HEK293 (cell line): ENCODE results near the gene HOXB1.

Experiments used
- EGR2 ChIP-seq: fragments of 450-650 bp; formaldehyde crosslinking; IDR thresholded peaks from 2 replicates; pipeline ENCODE4 v1.5.1; 2016; ENCODE audit warnings: low read depth, missing biosample characterization, missing genetic modification characterization
- KLF1 ChIP-seq: fragments of 450-650 bp; formaldehyde crosslinking; IDR thresholded peaks from 2 replicates; pipeline ENCODE4 v1.5.1; 2016; ENCODE audit warnings: missing biosample characterization, missing genetic modification characterization
- KLF10 ChIP-seq: fragments of 450-650 bp; IDR thresholded peaks from 2 replicates; pipeline ENCODE4 v1.5.1; 2018; ENCODE audit warnings: missing biosample characterization, mild to moderate bottlenecking, missing genetic modification characterization
- PRDM1 ChIP-seq: fragments of 450-650 bp; formaldehyde crosslinking; IDR thresholded peaks from 2 replicates; pipeline ENCODE4; 2016; ENCODE audit warnings: missing biosample characterization, missing genetic modification characterization
- RBAK ChIP-seq: fragments of 450-650 bp; formaldehyde crosslinking; IDR thresholded peaks from 2 replicates; pipeline ENCODE4 v1.5.1; 2016; ENCODE audit warnings: missing biosample characterization, missing genetic modification characterization
- SP7 ChIP-seq: fragments of 450-650 bp; formaldehyde crosslinking; IDR thresholded peaks from 2 replicates; pipeline ENCODE4 v1.5.1; 2016; ENCODE audit warnings: missing biosample characterization, missing genetic modification characterization
- YY2 ChIP-seq: fragments of 450-650 bp; formaldehyde crosslinking; IDR thresholded peaks from 2 replicates; pipeline ENCODE4 v1.5.1; 2016; ENCODE audit warnings: missing biosample characterization, missing genetic modification characterization
- ZBTB21 ChIP-seq: fragments of 450-650 bp; formaldehyde crosslinking; IDR thresholded peaks from 2 replicates; pipeline ENCODE4 v1.5.1; 2017; ENCODE audit warnings: missing biosample characterization, missing genetic modification characterization
- ZBTB48 ChIP-seq: fragments of 450-650 bp; formaldehyde crosslinking; IDR thresholded peaks from 2 replicates; pipeline ENCODE4 v1.5.1; 2016; ENCODE audit warnings: missing biosample characterization, missing genetic modification characterization
- ZFP3 ChIP-seq: fragments of 450-650 bp; formaldehyde crosslinking; IDR thresholded peaks from 2 replicates; pipeline ENCODE4 v1.5.1; 2016; ENCODE audit warnings: low read depth, missing biosample characterization, missing genetic modification characterization
- ZFP41 ChIP-seq: fragments of 450-650 bp; formaldehyde crosslinking; IDR thresholded peaks from 2 replicates; pipeline ENCODE4 v1.5.1; 2016; ENCODE audit warnings: missing biosample characterization, missing genetic modification characterization, borderline replicate concordance
- ZNF112 ChIP-seq: fragments of 450-650 bp; formaldehyde crosslinking; IDR thresholded peaks from 2 replicates; pipeline ENCODE4 v1.5.0; 2017; ENCODE audit warnings: missing biosample characterization, missing genetic modification characterization
- ZNF121 ChIP-seq: fragments of 450-650 bp; formaldehyde crosslinking; IDR thresholded peaks from 2 replicates; pipeline ENCODE4 v1.5.1; 2016; ENCODE audit warnings: missing biosample characterization, missing genetic modification characterization
- ZNF16 ChIP-seq: fragments of 450-650 bp; formaldehyde crosslinking; IDR thresholded peaks from 2 replicates; pipeline ENCODE4 v1.5.1; 2016; ENCODE audit warnings: low read depth, missing biosample characterization, missing genetic modification characterization
- ZNF2 ChIP-seq: fragments of 450-650 bp; formaldehyde crosslinking; IDR thresholded peaks from 2 replicates; pipeline ENCODE4 v1.5.1; 2016; ENCODE audit warnings: missing biosample characterization, missing genetic modification characterization
- ZNF302 ChIP-seq: fragments of 450-650 bp; formaldehyde crosslinking; IDR thresholded peaks from 2 replicates; pipeline ENCODE4 v1.5.1; 2016; ENCODE audit warnings: missing biosample characterization, missing genetic modification characterization, low read depth
- ZNF354C ChIP-seq: fragments of 450-650 bp; formaldehyde crosslinking; IDR thresholded peaks from 2 replicates; pipeline ENCODE4 v1.5.1; 2016; ENCODE audit warnings: missing biosample characterization, missing genetic modification characterization, low read depth, borderline replicate concordance
- ZNF404 ChIP-seq: fragments of 450-650 bp; formaldehyde crosslinking; IDR thresholded peaks from 2 replicates; pipeline ENCODE4 v1.5.1; 2017; ENCODE audit warnings: missing biosample characterization, missing genetic modification characterization
- ZNF426 ChIP-seq: fragments of 450-650 bp; formaldehyde crosslinking; IDR thresholded peaks from 2 replicates; pipeline ENCODE4 v1.5.1; 2017; ENCODE audit warnings: missing biosample characterization, missing genetic modification characterization, mild to moderate bottlenecking, inconsistent platforms, moderate library complexity
- ZNF48 ChIP-seq: fragments of 450-650 bp; formaldehyde crosslinking; IDR thresholded peaks from 2 replicates; pipeline ENCODE4 v1.5.1; 2016; ENCODE audit warnings: missing biosample characterization, missing genetic modification characterization
- ZNF521 ChIP-seq: fragments of 450-650 bp; formaldehyde crosslinking; IDR thresholded peaks from 2 replicates; pipeline ENCODE4 v1.5.1; 2017; ENCODE audit warnings: missing biosample characterization, mild to moderate bottlenecking, missing genetic modification characterization
- ZNF544 ChIP-seq: fragments of 450-650 bp; formaldehyde crosslinking; IDR thresholded peaks from 2 replicates; pipeline ENCODE4 v1.5.0; 2017; ENCODE audit warnings: missing biosample characterization, missing genetic modification characterization
- ZNF548 ChIP-seq: fragments of 450-650 bp; formaldehyde crosslinking; IDR thresholded peaks from 2 replicates; pipeline ENCODE4 v1.5.1; 2016; ENCODE audit warnings: missing biosample characterization, missing genetic modification characterization
- ZNF777 ChIP-seq: fragments of 450-650 bp; formaldehyde crosslinking; IDR thresholded peaks from 2 replicates; pipeline ENCODE4 v1.5.1; 2017; ENCODE audit warnings: missing biosample characterization, missing genetic modification characterization, borderline replicate concordance
- ZSCAN23 ChIP-seq: fragments of 450-650 bp; formaldehyde crosslinking; IDR thresholded peaks from 2 replicates; pipeline ENCODE4 v1.5.1; 2016; ENCODE audit warnings: missing biosample characterization, missing genetic modification characterization
- TF ChIP-seq, protein P1 (sequence below): fragments of 450-650 bp; formaldehyde crosslinking; IDR thresholded peaks from 2 replicates; pipeline ENCODE4 v1.5.1; 2017; ENCODE audit warnings: missing biosample characterization, missing genetic modification characterization
- TF ChIP-seq, protein P2 (sequence below): fragments of 450-650 bp; formaldehyde crosslinking; conservative IDR thresholded peaks from 2 replicates; pipeline ENCODE4 v1.5.1; 2016; ENCODE audit warnings: low read depth, missing biosample characterization, missing genetic modification characterization
- TF ChIP-seq, protein P3 (sequence below): fragments of 450-650 bp; formaldehyde crosslinking; IDR thresholded peaks from 2 replicates; pipeline ENCODE4 v1.5.1; 2016; ENCODE audit warnings: missing biosample characterization, missing genetic modification characterization, borderline replicate concordance
- TF ChIP-seq, protein P4 (sequence below): fragments of 450-650 bp; formaldehyde crosslinking; IDR thresholded peaks from 2 replicates; pipeline ENCODE4 v1.5.1; 2016; ENCODE audit warnings: missing biosample characterization, missing genetic modification characterization
- TF ChIP-seq, protein P5 (sequence below): fragments of 450-650 bp; formaldehyde crosslinking; IDR thresholded peaks from 2 replicates; pipeline ENCODE4 v1.5.1; 2017; ENCODE audit warnings: missing biosample characterization, missing genetic modification characterization

The HOXB1 gene

DNA sequence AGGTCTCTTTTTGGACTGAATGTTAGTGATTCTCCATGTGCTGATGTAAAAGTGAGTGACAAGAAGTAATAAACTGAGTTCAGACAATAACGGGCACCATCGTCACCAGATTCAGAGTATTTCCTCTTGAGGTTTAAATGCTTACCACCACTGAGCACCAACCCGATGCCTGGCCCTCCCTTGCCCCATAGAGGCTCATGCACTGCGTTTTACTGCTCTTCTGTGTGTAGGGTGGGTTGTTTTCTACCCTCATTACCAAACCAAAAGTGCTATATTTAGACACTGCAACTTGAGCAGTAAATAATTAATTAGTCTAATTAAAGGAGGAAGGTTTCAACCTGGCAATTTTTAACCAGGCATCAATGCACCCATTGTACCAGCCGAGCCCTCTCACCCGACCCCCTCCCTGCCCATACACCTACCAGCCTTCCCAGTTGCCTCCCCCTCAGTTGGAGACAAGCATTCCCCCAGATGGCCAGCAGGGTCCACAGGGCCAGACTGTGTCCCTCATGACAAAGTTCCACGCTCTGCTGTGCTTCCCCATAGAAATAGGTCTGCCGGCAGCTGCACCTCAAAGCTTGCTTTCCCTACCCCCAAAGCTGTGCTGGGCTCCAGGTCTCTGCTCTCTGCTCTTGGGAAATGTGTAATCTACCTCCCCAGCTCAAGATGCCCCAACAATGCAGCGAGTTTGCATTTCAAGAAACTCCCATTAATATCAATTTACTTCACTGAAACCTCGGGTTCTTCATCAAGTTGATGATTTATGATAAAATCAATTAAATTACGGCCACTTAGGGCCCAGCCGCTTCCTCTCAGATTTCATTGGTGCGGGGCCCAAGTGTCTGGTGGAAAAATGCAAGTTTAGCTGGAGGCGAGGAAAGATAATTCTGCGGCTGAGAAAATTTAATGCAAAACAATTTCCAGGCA lies 31.3 kb upstream of the HOXB1 start (continued):
- TF ChIP-seq, protein P1, sequence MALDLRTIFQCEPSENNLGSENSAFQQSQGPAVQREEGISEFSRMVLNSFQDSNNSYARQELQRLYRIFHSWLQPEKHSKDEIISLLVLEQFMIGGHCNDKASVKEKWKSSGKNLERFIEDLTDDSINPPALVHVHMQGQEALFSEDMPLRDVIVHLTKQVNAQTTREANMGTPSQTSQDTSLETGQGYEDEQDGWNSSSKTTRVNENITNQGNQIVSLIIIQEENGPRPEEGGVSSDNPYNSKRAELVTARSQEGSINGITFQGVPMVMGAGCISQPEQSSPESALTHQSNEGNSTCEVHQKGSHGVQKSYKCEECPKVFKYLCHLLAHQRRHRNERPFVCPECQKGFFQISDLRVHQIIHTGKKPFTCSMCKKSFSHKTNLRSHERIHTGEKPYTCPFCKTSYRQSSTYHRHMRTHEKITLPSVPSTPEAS (tag by site-specific recombination) = peak; percentile 54
- TF ChIP-seq ZNF354C (tag by site-specific recombination) (no peak), ZNF48 (tag by site-specific recombination) (no peak), ZBTB21 (tag by site-specific recombination) (no peak), ZSCAN23 (tag by site-specific recombination) (no peak), EGR2 (peak; percentile 23; the same call in 1 of the 2 replicates), ZFP41 (tag by site-specific recombination) (no peak), ZNF777 (tag by site-specific recombination) (no peak), ZNF2 (no peak; the same call in 1 of the 2 replicates), ZNF548 (no peak), ZNF16 (no peak), ZBTB48 (tag by site-specific recombination) (no peak), KLF1 (tag by site-specific recombination) (no peak), KLF10 (tag by site-specific recombination) (peak; percentile 78), RBAK (tag by site-specific recombination) (no peak), ZFP3 (tag by site-specific recombination) (no peak), ZNF404 (tag by site-specific recombination) (no peak), SP7 (tag by site-specific recombination) (peak; percentile 96), ZNF121 (tag by site-specific recombination) (no peak), ZNF302 (tag by site-specific recombination) (no peak), ZNF521 (tag by site-specific recombination) (no peak), ZNF544 (tag by site-specific recombination) (no peak), ZNF112 (no peak), ZNF426 (tag by site-specific recombination) (no peak), PRDM1 (tag by site-specific recombination) (no peak), YY2 (tag by site-specific recombination) (no peak)
- TF ChIP-seq, protein P2, sequence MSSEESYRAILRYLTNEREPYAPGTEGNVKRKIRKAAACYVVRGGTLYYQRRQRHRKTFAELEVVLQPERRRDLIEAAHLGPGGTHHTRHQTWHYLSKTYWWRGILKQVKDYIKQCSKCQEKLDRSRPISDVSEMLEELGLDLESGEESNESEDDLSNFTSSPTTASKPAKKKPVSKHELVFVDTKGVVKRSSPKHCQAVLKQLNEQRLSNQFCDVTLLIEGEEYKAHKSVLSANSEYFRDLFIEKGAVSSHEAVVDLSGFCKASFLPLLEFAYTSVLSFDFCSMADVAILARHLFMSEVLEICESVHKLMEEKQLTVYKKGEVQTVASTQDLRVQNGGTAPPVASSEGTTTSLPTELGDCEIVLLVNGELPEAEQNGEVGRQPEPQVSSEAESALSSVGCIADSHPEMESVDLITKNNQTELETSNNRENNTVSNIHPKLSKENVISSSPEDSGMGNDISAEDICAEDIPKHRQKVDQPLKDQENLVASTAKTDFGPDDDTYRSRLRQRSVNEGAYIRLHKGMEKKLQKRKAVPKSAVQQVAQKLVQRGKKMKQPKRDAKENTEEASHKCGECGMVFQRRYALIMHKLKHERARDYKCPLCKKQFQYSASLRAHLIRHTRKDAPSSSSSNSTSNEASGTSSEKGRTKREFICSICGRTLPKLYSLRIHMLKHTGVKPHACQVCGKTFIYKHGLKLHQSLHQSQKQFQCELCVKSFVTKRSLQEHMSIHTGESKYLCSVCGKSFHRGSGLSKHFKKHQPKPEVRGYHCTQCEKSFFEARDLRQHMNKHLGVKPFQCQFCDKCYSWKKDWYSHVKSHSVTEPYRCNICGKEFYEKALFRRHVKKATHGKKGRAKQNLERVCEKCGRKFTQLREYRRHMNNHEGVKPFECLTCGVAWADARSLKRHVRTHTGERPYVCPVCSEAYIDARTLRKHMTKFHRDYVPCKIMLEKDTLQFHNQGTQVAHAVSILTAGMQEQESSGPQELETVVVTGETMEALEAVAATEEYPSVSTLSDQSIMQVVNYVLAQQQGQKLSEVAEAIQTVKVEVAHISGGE (tag by site-specific recombination) = no peak
- TF ChIP-seq, protein P3, sequence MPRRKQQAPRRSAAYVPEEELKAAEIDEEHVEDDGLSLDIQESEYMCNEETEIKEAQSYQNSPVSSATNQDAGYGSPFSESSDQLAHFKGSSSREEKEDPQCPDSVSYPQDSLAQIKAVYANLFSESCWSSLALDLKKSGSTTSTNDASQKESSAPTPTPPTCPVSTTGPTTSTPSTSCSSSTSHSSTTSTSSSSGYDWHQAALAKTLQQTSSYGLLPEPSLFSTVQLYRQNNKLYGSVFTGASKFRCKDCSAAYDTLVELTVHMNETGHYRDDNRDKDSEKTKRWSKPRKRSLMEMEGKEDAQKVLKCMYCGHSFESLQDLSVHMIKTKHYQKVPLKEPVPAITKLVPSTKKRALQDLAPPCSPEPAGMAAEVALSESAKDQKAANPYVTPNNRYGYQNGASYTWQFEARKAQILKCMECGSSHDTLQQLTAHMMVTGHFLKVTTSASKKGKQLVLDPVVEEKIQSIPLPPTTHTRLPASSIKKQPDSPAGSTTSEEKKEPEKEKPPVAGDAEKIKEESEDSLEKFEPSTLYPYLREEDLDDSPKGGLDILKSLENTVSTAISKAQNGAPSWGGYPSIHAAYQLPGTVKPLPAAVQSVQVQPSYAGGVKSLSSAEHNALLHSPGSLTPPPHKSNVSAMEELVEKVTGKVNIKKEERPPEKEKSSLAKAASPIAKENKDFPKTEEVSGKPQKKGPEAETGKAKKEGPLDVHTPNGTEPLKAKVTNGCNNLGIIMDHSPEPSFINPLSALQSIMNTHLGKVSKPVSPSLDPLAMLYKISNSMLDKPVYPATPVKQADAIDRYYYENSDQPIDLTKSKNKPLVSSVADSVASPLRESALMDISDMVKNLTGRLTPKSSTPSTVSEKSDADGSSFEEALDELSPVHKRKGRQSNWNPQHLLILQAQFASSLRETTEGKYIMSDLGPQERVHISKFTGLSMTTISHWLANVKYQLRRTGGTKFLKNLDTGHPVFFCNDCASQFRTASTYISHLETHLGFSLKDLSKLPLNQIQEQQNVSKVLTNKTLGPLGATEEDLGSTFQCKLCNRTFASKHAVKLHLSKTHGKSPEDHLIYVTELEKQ (tag by site-specific recombination) = peak; percentile 45; the same call in 1 of the 2 replicates
- TF ChIP-seq, protein P4, sequence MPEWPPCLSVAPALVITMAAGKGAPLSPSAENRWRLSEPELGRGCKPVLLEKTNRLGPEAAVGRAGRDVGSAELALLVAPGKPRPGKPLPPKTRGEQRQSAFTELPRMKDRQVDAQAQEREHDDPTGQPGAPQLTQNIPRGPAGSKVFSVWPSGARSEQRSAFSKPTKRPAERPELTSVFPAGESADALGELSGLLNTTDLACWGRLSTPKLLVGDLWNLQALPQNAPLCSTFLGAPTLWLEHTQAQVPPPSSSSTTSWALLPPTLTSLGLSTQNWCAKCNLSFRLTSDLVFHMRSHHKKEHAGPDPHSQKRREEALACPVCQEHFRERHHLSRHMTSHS (tag by site-specific recombination) = 0 out of 2 replicates have a peak, but pooled peaks have one; percentile 60
- TF ChIP-seq, protein P5, sequence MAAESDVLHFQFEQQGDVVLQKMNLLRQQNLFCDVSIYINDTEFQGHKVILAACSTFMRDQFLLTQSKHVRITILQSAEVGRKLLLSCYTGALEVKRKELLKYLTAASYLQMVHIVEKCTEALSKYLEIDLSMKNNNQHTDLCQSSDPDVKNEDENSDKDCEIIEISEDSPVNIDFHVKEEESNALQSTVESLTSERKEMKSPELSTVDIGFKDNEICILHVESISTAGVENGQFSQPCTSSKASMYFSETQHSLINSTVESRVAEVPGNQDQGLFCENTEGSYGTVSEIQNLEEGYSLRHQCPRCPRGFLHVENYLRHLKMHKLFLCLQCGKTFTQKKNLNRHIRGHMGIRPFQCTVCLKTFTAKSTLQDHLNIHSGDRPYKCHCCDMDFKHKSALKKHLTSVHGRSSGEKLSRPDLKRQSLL (tag by site-specific recombination) = no peak
